ENCODE measurements around the gene FAM171A1.

The FAM171A1 gene

DNA sequence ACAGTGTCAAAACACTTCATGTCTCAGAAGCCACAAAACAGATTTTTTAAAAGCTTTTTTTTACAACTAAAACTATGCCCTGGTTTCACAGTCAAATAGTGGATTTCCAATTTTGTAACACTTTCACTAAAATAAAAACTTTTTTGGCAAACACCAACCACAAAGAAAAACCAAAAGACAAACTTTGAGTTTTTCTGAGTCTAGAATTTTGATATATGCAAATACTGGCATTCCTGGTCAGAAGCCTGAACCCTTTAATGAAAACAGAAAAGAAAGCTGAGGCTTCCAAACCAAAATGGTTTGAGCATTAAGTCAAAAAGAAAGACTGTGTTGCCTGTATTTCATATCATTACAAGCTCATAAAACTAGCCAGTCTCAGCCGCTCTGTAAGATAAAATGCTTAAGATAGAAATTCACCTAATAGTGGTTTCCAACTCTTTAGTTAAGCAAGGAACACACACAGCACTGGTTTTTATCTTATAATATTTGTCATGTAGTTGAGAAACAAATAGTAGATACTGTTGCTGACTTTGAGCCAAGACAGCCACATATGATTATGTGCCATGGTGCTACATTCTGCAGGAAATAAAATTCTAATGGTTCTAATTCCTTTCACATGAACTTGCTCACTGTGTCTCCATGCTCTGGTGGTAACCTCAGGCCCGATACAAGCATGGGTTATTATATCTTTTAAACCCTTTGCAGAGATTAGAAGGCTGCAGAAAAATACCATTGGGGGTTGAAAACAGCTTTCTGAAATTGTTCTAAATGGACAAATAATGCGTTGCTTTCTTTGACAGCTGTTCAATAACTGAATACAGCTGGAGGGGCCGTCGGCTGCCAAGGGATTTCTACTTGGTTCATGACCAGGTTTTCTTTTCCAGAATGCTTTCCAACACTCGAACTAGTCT lies 49.4 kb downstream of the FAM171A1 start:
- no peak overlapping the region for H3K4me3 ChIP-seq (ENCODE audit: insufficient read depth, low read depth, low read length)
- peaks cover under 1% of the 10 kb centered on the region for H3K4me1 ChIP-seq (ENCODE audit: control insufficient read depth, insufficient read depth, low read length)
- H3K9me3 ChIP-seq (ENCODE audit: control insufficient read depth, low read length): no peaks in the 10 kb centered on the region
- H3K27me3 ChIP-seq (ENCODE audit: control insufficient read depth, insufficient read depth, low read length, poor library complexity, severe bottlenecking): no peaks in the 10 kb centered on the region
- H3K36me3 ChIP-seq (ENCODE audit: control insufficient read depth, insufficient read depth, low read length): no peaks in the 10 kb centered on the region
- 94 to 96% methylated on average over 5 to 6 of the region's 6 CpGs for WGBS, 2 experiments
- no peak overlapping the region for H3K27ac ChIP-seq (ENCODE audit: insufficient read depth, low read depth, low read length, poor library complexity, severe bottlenecking)

DNA sequence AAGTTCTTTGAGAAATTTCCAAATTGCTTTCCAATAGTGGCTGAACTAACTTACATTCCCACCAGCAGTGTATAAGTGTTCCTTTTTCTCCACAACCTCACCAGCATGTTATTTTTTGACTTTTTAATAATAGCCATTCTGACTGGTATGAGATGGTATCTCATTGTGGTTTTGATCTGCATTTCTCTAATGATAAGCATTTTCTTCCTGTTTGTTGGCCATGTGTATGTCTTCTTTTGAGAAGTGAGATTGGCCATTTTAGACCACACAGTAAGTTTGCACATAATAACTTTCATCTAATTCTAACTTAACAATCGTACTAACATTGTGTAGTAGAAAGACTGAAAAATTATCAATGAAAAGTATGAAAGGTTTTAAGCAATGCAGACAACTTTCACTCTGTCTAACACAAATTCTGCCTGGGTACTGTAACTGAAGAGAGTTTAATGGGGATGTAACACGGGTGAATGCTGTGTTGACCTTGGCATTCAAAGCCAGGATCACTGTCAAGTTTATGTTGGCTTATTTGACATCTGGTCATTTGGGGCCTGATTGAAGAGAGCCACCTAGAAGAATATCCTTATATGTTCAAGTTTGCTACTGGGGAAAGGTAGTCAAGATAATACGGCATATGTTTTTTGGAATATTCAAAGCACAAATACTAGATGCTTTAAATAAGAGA lies 50.4 kb downstream of the FAM171A1 start:
- no peaks in the 10 kb centered on the region for H3K36me3 ChIP-seq (ENCODE audit: control insufficient read depth, insufficient read depth, low read length)
- H3K9me3 ChIP-seq (ENCODE audit: control insufficient read depth, low read length): no peaks in the 10 kb centered on the region
- H3K27me3 ChIP-seq (ENCODE audit: control insufficient read depth, insufficient read depth, low read length, poor library complexity, severe bottlenecking): no peaks in the 10 kb centered on the region
- peaks cover 7% of the 10 kb centered on the region for H3K4me1 ChIP-seq (ENCODE audit: control insufficient read depth, insufficient read depth, low read length)
- 65 to 93% methylated on average over 2 to 3 of the region's 3 CpGs for WGBS, 2 experiments
- H3K4me3 ChIP-seq (ENCODE audit: insufficient read depth, low read depth, low read length): no peak overlapping the region
- H3K27ac ChIP-seq (ENCODE audit: insufficient read depth, low read depth, low read length, poor library complexity, severe bottlenecking): no peak overlapping the region

DNA sequence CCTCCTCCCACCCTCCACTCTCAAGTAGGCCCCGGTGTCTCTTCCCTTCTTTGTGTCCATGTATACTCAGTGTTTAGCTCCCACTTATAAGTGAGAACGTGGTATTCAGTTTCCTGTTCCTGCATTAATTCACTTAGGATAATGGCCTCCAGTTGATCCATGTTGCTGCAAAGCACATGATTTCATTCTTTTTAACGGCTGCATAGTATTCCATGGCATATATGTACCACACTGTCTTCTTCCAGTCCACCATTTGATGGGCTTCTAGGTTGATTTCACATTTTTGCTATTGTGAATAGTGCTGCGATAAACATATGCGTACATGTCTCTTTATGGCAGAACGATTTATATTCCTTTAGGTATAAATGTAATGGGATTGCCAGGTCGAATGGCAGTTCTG lies 51.0 kb downstream of the FAM171A1 start:
- H3K27ac ChIP-seq (ENCODE audit: insufficient read depth, low read depth, low read length, poor library complexity, severe bottlenecking): no peak overlapping the region
- WGBS, 2 experiments: 95 to 96% methylated on average over 7 of the region's 7 CpGs
- H3K4me3 ChIP-seq (ENCODE audit: insufficient read depth, low read depth, low read length): no peak overlapping the region
- no peaks in the 10 kb centered on the region for H3K9me3 ChIP-seq (ENCODE audit: control insufficient read depth, low read length)
- H3K4me1 ChIP-seq (ENCODE audit: control insufficient read depth, insufficient read depth, low read length): peaks cover 7% of the 10 kb centered on the region
- H3K36me3 ChIP-seq (ENCODE audit: control insufficient read depth, insufficient read depth, low read length): no peaks in the 10 kb centered on the region
- H3K27me3 ChIP-seq (ENCODE audit: control insufficient read depth, insufficient read depth, low read length, poor library complexity, severe bottlenecking): no peaks in the 10 kb centered on the region

DNA sequence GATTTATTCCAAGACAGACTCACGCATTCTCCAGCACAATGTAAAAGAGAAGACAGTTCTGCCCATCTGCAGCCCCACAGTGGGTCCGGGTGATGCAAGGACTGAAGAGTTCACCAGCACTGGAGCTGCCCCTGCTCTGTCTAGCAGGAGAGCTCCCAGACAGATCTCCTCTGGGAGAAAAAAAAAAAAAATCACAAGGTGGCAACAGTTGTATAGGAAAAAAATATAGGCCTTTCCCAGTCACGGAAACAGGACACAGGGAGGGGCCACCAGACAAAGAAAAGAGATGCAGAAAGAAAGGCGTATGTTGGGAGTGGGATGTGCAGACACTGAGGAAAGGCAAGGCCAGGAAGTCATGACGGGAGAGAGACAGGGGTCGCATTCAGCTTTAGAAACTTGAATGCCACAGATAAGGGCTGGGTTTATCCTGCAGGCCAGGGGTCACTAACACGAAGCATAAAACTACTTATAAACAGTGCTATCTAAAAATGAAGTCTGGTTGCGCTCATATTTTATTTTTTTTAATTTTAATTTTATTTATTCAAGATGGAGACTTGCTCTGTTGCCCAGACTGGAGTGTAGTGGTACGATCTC lies 54.1 kb downstream of the FAM171A1 start:
- Histone ChIP-seq H3K4me3 (ENCODE audit: insufficient read depth, low read depth, low read length) (no peak overlapping the region), H3K27ac (ENCODE audit: insufficient read depth, low read depth, low read length, poor library complexity, severe bottlenecking) (no peak overlapping the region)
- WGBS, 2 experiments: 87 to 88% methylated on average over 8 of the region's 9 CpGs

DNA sequence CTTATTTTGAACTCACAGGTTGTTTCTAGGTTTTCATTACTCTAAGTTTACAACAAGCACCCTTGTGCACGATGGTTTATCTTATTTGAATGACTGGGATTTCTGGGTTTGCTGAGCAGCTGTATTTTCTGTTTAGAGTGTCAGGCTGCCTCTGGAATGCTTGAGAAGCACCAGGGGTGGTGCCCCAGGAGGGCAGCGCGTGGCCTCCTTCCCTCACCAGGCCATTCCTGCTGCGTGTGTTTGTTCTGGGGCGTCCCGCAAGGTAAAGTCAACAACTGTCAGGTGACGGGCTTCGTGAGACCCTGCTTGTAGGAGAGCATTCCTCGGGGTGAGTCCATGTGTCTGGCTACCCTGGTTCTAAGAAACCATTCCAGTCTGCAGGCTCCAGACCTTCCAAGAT lies 54.9 kb downstream of the FAM171A1 start:
- Histone ChIP-seq H3K4me1 (ENCODE audit: control insufficient read depth, insufficient read depth, low read length) (peaks cover 7% of the 10 kb centered on the region), H3K27ac (ENCODE audit: insufficient read depth, low read depth, low read length, poor library complexity, severe bottlenecking) (no peak overlapping the region), H3K9me3 (ENCODE audit: control insufficient read depth, low read length) (no peaks in the 10 kb centered on the region), H3K27me3 (ENCODE audit: control insufficient read depth, insufficient read depth, low read length, poor library complexity, severe bottlenecking) (no peaks in the 10 kb centered on the region), H3K4me3 (ENCODE audit: insufficient read depth, low read depth, low read length) (no peak overlapping the region), H3K36me3 (ENCODE audit: control insufficient read depth, insufficient read depth, low read length) (no peaks in the 10 kb centered on the region)
- WGBS, 2 experiments: 58 to 61% methylated on average over 9 of the region's 9 CpGs

More for the DNA sequence above, 54.1 kb downstream of the FAM171A1 start:
- no peaks in the 10 kb centered on the region for H3K27me3 ChIP-seq (ENCODE audit: control insufficient read depth, insufficient read depth, low read length, poor library complexity, severe bottlenecking)
- peaks cover 7% of the 10 kb centered on the region for H3K4me1 ChIP-seq (ENCODE audit: control insufficient read depth, insufficient read depth, low read length)
- no peaks in the 10 kb centered on the region for H3K36me3 ChIP-seq (ENCODE audit: control insufficient read depth, insufficient read depth, low read length)
- no peaks in the 10 kb centered on the region for H3K9me3 ChIP-seq (ENCODE audit: control insufficient read depth, low read length)

DNA sequence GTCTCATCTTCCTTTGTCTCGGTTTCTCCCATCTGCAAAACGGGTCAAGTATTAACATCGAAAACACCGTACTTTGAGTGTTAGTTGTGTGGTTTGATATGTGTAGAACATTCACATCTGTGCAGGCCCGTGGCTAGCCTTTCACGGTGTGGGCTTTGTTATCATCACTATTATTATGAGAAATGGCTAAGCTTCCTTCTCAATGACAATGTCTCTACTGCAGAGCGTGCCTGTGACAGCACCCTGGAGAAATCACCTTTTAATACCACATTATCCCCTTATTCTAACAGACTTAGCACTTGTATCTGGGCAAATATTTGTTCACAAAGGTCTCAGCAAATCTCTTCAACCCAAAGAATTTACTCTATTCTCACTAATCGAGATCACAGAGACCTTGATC lies 55.8 kb downstream of the FAM171A1 start:
- Histone ChIP-seq H3K36me3 (ENCODE audit: control insufficient read depth, insufficient read depth, low read length) (no peaks in the 10 kb centered on the region), H3K4me1 (ENCODE audit: control insufficient read depth, insufficient read depth, low read length) (peaks cover 7% of the 10 kb centered on the region), H3K9me3 (ENCODE audit: control insufficient read depth, low read length) (no peaks in the 10 kb centered on the region), H3K27me3 (ENCODE audit: control insufficient read depth, insufficient read depth, low read length, poor library complexity, severe bottlenecking) (no peaks in the 10 kb centered on the region), H3K27ac (ENCODE audit: insufficient read depth, low read depth, low read length, poor library complexity, severe bottlenecking) (no peak overlapping the region), H3K4me3 (ENCODE audit: insufficient read depth, low read depth, low read length) (no peak overlapping the region)
- 84 to 87% methylated on average over 8 of the region's 8 CpGs for WGBS, 2 experiments

DNA sequence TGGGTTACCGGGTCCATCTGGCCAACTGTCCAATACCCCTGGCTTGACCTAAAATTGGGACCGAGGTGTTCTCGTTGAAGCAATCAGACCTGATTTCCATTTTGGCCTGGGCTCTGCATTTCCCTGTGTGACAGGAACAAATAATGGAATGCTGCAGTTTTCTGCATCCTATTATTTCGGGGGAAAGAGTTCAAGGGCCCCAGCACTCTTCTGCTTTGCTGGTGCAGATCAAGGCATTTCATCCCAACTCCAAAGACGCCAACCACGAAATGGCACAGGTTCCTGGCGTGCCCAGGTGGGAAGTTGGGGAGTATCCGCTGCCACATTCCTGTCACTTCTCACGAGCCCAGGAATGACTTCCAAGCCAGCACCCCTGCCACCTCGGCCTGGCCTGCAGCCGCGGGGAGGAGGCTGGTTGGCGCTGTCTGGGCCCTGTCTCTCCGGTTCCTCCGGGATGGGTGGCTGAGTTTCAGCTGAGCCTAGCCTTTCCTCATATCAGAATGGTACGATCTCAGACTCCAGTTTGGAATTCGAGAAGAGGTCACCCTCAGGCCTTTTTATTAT lies 56.5 kb downstream of the FAM171A1 start:
- Histone ChIP-seq H3K9me3 (ENCODE audit: control insufficient read depth, low read length) (no peaks in the 10 kb centered on the region), H3K36me3 (ENCODE audit: control insufficient read depth, insufficient read depth, low read length) (no peaks in the 10 kb centered on the region), H3K27me3 (ENCODE audit: control insufficient read depth, insufficient read depth, low read length, poor library complexity, severe bottlenecking) (no peaks in the 10 kb centered on the region), H3K27ac (ENCODE audit: insufficient read depth, low read depth, low read length, poor library complexity, severe bottlenecking) (no peak overlapping the region), H3K4me3 (ENCODE audit: insufficient read depth, low read depth, low read length) (no peak overlapping the region), H3K4me1 (ENCODE audit: control insufficient read depth, insufficient read depth, low read length) (peaks cover 7% of the 10 kb centered on the region)
- WGBS, 2 experiments: 95% methylated on average over 16 to 17 of the region's 17 CpGs

DNA sequence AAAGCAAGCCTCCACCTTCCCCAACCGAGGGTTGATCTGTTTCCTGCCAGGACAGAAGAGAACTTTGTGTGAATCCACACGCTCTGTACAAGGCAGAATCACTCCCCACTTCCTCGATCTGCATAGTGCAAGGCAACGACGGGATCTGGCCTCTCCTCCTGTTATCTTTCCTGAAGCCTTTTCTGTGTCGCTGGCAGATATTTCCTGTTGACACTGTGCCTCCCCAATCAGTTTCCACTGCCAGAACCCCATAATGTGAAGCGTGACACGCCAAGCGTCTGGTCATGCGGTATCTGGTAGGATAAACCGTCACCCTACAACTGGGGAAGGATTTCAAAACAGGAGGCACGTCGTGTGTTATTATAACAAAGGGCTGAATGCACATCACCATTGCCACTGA lies 57.2 kb downstream of the FAM171A1 start:
- Histone ChIP-seq H3K27me3 (ENCODE audit: control insufficient read depth, insufficient read depth, low read length, poor library complexity, severe bottlenecking) (no peaks in the 10 kb centered on the region), H3K36me3 (ENCODE audit: control insufficient read depth, insufficient read depth, low read length) (no peaks in the 10 kb centered on the region), H3K9me3 (ENCODE audit: control insufficient read depth, low read length) (no peaks in the 10 kb centered on the region), H3K4me3 (ENCODE audit: insufficient read depth, low read depth, low read length) (no peak overlapping the region), H3K4me1 (ENCODE audit: control insufficient read depth, insufficient read depth, low read length) (peaks cover 7% of the 10 kb centered on the region), H3K27ac (ENCODE audit: insufficient read depth, low read depth, low read length, poor library complexity, severe bottlenecking) (no peak overlapping the region)
- 83 to 85% methylated on average over 13 of the region's 13 CpGs for WGBS, 2 experiments

DNA sequence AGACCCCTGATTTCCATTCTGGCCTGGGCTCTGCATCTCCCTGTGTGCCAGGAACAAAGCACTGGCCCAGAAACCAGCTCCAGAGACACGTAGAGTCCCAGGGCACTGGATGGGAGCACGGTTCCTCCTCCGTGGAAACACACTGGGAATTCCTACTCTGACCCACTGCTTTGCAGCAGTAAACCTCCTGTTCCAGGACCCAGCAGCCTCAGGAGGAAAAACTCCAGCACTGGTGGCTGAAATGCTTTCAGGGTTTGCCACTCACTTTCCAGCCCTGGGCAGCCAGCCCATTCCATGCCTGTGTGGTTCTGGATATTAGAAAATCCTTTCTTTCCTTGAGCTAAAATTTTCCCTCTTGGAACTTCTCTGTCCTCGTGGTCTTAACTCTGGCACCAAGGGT lies 58.0 kb downstream of the FAM171A1 start:
- no peaks in the 10 kb centered on the region for H3K36me3 ChIP-seq (ENCODE audit: control insufficient read depth, insufficient read depth, low read length)
- H3K4me3 ChIP-seq (ENCODE audit: insufficient read depth, low read depth, low read length): no peak overlapping the region
- H3K27me3 ChIP-seq (ENCODE audit: control insufficient read depth, insufficient read depth, low read length, poor library complexity, severe bottlenecking): no peaks in the 10 kb centered on the region
- H3K4me1 ChIP-seq (ENCODE audit: control insufficient read depth, insufficient read depth, low read length): peaks cover 7% of the 10 kb centered on the region
- H3K9me3 ChIP-seq (ENCODE audit: control insufficient read depth, low read length): no peaks in the 10 kb centered on the region
- WGBS, 2 experiments: 89 to 96% methylated on average over 4 of the region's 4 CpGs
- H3K27ac ChIP-seq (ENCODE audit: insufficient read depth, low read depth, low read length, poor library complexity, severe bottlenecking): no peak overlapping the region
